HUES64 (cell line): Measurements from ENCODE around the gene RAD23A.
A peak's percentile ranks its signal among the peaks of the same experiment; 100 is the strongest.
"Not testable (repeated sequence)": the region's sequence is repeated elsewhere in the genome, so short reads cannot be mapped to it uniquely, and the experiment has no call there.

Experiments
- H3K27ac ChIP-seq: 2 replicates; pipeline ENCODE4 v1.7.0; 2013; ENCODE audit warnings: low read depth, low read length, inconsistent platforms
- H3K27me3 ChIP-seq: 2 replicates; pipeline ENCODE4 v1.6.1; 2013; ENCODE audit warnings: mild to moderate bottlenecking, low read length; ENCODE audit not compliant: insufficient read depth
- H3K36me3 ChIP-seq: 2 replicates; pipeline ENCODE4 v1.6.1; 2013; ENCODE audit warnings: mild to moderate bottlenecking, low read length; ENCODE audit not compliant: insufficient read depth
- H3K4me1 ChIP-seq: 2 replicates; pipeline ENCODE4 v1.6.1; 2013; ENCODE audit warnings: mild to moderate bottlenecking, low read length, moderate library complexity; ENCODE audit not compliant: insufficient read depth
- H3K4me3 ChIP-seq: 2 replicates; pipeline ENCODE4 v1.5.1; 2013; ENCODE audit warnings: mild to moderate bottlenecking, low read length, moderate library complexity
- H3K9ac ChIP-seq: 2 replicates; pipeline ENCODE4 v1.6.1; 2013; ENCODE audit warnings: mild to moderate bottlenecking, low read depth, low read length
- H3K9me3 ChIP-seq: 2 replicates; pipeline ENCODE4 v1.6.1; 2013; ENCODE audit warnings: low read depth, low read length; ENCODE audit not compliant: insufficient read depth
- WGBS: fragments of 150-250, 120-280 bp; methylation state at CpG from one replicate; pipeline ENCODE4 v1.1.7; 2013; ENCODE audit warnings: missing lambda C conversion rate; 5-methylcytosine and 5-hydroxymethylcytosine counted together

The RAD23A gene

DNA sequence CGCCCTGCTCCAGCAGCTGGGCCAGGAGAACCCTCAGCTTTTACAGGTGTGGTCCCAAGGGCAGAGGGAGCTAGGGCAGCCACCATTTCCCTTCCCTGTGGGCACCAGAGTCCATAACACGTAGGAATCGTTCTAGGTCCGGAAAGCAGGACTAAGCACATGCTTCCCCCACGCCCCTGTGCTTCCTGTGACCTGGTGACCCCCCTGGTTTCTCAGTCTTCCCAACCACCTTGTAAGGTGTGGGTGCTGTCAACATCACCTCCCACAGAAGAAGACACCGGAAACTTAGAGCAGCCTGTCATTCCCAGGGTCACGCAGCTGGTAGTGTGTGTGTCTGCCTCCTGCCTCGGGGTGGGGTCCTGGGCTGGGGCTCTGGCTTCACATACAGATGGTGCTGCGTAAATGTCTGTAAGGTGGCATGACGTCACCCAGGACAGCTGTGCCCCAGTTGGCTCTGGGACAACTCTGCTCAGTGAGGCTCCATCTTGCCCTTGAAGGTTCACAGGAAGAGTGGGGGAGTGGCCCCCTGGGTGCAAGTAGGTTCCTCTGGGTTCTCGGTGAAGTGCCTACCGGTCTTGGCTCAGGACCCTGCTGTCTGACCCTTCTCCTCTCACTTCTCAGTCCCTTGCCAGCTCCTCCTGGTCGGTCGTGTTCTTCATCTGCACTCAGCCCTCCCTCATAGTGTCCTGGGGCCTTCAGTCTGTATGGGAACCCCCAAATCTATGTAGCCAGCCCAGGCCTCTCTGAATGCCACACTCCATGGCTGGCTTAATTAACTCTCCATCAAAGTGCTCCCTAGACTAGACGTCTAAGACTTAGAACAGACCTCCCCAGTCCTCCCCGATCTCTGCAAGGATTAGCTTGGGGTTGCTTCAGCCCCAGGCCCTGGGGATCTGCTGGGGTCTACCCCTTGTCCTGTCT, 4.0 kb downstream of the RAD23A start:
- Histone ChIP-seq H3K9ac (no peak overlapping the region), H3K9me3 (no peaks in the 10 kb centered on the region), H3K27me3 (no peaks in the 10 kb centered on the region), H3K4me3 (no peak overlapping the region), H3K4me1 (peaks cover 8% of the 10 kb centered on the region; the same call in 1 of the 2 replicates), H3K27ac (no peak overlapping the region), H3K36me3 (peaks cover 77% of the 10 kb centered on the region)
- WGBS = 93% methylated on average over 16 of the region's 16 CpGs

DNA sequence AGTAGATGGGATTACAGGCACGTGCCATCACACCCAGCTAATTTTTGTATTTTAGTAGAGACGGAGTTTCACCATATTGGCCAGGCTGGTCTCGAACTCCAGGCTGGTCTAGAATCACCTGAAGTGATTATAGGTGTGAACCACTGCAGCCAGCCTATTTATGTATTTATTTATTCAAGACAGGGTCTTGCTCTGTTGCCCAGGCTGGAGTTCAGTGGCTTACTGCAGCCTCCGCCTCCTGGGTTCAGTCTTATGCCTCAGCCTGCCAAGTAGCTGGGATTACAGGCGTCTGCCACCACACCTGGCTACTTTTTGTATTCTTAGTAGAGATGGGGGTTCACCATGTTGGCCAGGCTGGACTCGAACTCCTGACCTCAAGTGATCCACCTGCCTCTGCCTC, 6.4 kb downstream of the RAD23A start:
- H3K9me3 ChIP-seq, H3K27me3 ChIP-seq, H3K4me3 ChIP-seq, H3K27ac ChIP-seq, H3K9ac ChIP-seq: not testable (repeated sequence)
- 94% methylated on average over 6 of the region's 6 CpGs for WGBS
- peaks cover 79% of the 10 kb centered on the region for H3K36me3 ChIP-seq
- peaks cover 13% of the 10 kb centered on the region; the same call in 1 of the 2 replicates for H3K4me1 ChIP-seq

DNA sequence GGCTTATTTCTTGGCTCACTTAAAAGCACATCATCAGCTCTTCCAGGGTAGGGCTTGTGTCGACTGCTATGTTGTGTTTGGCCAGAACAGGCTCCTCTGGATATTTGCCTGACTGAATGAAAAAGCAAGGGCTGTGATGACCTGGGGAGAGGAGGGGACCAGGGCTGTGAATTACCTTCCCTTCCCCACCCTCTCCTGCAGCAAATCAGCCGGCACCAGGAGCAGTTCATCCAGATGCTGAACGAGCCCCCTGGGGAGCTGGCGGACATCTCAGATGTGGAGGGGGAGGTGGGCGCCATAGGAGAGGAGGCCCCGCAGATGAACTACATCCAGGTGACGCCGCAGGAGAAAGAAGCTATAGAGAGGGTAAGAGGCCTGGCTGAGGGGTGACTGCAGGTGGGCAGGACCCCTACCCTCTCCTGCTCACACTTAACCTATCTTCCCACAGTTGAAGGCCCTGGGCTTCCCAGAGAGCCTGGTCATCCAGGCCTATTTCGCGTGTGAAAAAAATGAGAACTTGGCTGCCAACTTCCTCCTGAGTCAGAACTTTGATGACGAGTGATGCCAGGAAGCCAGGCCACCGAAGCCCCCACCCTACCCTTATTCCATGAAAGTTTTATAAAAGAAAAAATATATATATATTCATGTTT, 7.0 kb downstream of the RAD23A start:
- Histone ChIP-seq H3K4me1 (peaks cover 8% of the 10 kb centered on the region; the same call in 1 of the 2 replicates), H3K4me3 (no peak overlapping the region), H3K9ac (no peak overlapping the region), H3K27ac (no peak overlapping the region), H3K36me3 (peaks cover 76% of the 10 kb centered on the region), H3K9me3 (no peaks in the 10 kb centered on the region), H3K27me3 (no peaks in the 10 kb centered on the region)
- WGBS = 86% methylated on average over 11 of the region's 12 CpGs

DNA sequence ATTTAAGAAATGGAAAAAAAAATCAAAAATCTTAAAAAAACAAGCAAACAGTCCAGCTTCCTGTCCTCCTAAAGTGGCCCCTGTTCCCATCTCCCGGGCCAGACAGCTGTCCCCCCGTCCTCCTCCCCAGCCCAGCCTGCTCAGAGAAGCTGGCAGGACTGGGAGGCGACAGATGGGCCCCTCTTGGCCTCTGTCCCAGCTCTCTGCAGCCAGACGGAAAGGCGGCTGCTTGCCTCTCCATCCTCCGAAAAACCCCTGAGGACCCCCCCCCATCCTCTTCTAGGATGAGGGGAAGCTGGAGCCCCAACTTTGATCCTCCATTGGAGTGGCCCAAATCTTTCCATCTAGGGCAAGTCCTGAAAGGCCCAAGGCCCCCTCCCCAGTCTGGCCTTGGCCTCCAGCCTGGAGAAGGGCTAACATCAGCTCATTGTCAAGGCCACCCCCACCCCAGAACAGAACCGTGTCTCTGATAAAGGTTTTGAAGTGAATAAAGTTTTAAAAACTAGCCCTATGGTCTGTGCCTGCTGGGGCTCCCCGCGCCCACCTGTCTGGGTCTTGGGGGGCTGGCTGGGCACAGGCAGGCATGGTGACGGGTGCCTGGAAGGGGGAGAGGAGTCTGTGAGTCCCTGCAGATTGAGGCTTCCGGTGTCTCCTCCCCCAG, 7.6 kb downstream of the RAD23A start:
- H3K4me1 ChIP-seq = peaks cover 8% of the 10 kb centered on the region; the same call in 1 of the 2 replicates
- H3K9ac ChIP-seq = no peak overlapping the region
- H3K4me3 ChIP-seq = no peak overlapping the region
- H3K9me3 ChIP-seq = no peaks in the 10 kb centered on the region
- 94% methylated on average over 11 of the region's 11 CpGs for WGBS
- no peak overlapping the region; the same call in 1 of the 2 replicates for H3K27ac ChIP-seq
- no peaks in the 10 kb centered on the region for H3K27me3 ChIP-seq
- H3K36me3 ChIP-seq = peaks cover 69% of the 10 kb centered on the region

DNA sequence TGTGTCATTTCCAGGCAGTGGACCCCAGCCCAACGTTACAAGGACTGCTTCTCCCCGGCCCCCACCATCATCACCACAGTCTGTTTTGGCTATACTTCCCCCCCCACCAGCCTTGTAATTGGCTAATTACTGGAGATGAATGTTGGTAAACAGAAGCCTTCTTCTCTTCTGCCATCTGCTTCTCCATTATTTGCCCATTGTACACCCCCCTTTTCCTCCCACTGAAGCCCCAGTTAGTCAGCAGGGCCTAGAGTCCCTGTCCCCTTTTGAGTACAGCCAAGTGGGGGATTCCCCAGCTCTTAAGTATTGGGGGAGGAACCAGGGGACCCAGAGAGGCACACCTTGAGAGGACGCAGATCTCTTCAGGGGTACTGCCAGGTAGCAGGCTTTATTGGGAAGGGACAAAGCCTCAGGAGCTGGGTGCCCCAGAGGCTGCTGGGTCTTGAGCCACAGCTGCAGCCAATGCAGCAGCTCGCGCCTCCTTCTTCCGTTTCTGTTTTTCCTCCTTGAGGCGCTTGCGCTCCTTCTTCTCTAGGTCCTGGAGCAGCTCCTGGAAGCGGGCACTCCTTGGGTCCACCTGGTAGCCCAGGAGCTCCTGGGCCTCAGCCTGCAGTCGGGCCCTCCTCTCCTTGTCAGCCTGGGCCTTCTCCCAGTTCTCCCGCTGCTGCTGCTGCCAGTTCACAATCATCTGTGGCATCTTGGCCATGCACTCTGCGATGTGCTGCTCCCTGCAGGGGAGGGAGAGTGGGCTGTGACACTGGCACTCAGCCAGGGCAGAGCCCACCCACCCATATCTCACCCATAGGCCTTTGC, 8.3 kb downstream of the RAD23A start:
- WGBS = 88% methylated on average over 12 of the region's 12 CpGs
- H3K9me3 ChIP-seq = no peaks in the 10 kb centered on the region
- no peak overlapping the region for H3K9ac ChIP-seq
- no peak overlapping the region; the same call in 1 of the 2 replicates for H3K27ac ChIP-seq
- no peak overlapping the region for H3K4me3 ChIP-seq
- peaks cover 62% of the 10 kb centered on the region for H3K36me3 ChIP-seq
- H3K27me3 ChIP-seq = no peaks in the 10 kb centered on the region
- peaks cover 8% of the 10 kb centered on the region; the same call in 1 of the 2 replicates for H3K4me1 ChIP-seq

DNA sequence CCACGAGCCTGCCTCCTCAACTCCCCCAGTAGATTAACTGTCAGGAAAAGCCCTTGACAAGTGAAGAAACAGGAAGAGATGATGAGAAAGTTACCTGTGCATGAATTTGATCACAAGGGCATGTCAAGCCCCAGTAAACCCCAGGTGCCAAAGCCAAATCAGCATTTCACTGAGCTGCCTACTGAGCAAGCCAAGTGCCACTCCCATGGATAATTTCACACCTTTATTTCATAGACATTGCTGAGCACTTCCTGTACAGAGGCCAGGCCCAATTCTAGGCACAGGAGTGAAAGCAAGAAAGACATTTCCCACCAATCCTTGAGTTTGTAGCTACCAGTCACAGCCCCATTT, 8.9 kb downstream of the RAD23A start:
- H3K9me3 ChIP-seq = no peaks in the 10 kb centered on the region
- H3K27me3 ChIP-seq = no peaks in the 10 kb centered on the region
- no peak overlapping the region for H3K4me3 ChIP-seq
- peaks cover 8% of the 10 kb centered on the region; the same call in 1 of the 2 replicates for H3K4me1 ChIP-seq
- WGBS = no CpG with 5 or more reads among the region's 1 CpG
- H3K27ac ChIP-seq = no peak overlapping the region
- peaks cover 56% of the 10 kb centered on the region for H3K36me3 ChIP-seq
- no peak overlapping the region for H3K9ac ChIP-seq

DNA sequence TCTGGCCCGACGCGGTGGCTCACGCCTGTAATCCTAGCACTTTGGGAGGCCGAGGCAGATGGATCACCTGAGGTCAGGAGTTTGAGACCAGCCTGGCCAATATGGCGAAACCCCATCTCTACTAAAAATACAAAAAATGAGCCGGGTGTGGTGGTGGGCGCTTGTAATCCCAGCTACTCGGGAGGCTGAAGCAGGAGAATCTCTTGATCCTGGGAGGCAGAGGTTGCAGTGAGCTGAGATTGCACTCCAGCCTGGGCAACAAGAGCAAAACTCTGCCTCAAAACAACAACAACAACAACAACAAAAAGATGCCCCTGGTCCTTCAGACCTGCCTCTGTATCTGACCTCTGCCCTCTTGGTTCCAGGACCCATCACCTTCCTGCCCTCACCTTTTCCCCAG, 9.9 kb downstream of the RAD23A start:
- not testable (repeated sequence) for H3K27me3 ChIP-seq, H3K9me3 ChIP-seq, H3K4me1 ChIP-seq, H3K27ac ChIP-seq
- WGBS = 94% methylated on average over 9 of the region's 9 CpGs
- Histone ChIP-seq H3K4me3 (peak overlapping the region; percentile 95), H3K9ac (peak overlapping the region; percentile 99; the same call in 1 of the 2 replicates), H3K36me3 (peaks cover 47% of the 10 kb centered on the region)

DNA sequence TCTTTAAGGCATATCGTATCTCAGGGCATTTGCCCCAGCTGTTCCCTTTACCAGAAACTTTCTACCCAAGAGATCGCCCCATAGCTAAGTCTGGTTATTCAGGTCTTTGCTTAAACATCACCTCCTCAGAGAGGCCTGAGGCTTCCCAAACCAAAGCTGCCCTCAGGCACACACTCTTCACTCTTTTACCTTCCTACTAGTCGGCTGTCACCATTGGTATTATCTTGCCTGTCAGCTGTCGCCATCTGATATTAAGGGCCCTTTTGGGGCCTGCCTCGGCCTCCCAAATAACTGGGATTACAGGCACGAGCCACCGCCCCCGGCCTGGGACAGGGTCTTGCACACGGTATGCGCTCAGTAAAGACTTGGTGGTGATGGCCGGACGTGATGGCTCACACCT, 10.3 kb downstream of the RAD23A start:
- H3K4me1 ChIP-seq = peaks cover 8% of the 10 kb centered on the region; the same call in 1 of the 2 replicates
- peak overlapping the region; percentile 95 for H3K4me3 ChIP-seq
- H3K27ac ChIP-seq = no peak overlapping the region; the same call in 1 of the 2 replicates
- peak overlapping the region; percentile 99 for H3K9ac ChIP-seq
- H3K9me3 ChIP-seq = no peaks in the 10 kb centered on the region
- H3K27me3 ChIP-seq = no peaks in the 10 kb centered on the region
- 71% methylated on average over 12 of the region's 12 CpGs for WGBS
- H3K36me3 ChIP-seq = peaks cover 43% of the 10 kb centered on the region

DNA sequence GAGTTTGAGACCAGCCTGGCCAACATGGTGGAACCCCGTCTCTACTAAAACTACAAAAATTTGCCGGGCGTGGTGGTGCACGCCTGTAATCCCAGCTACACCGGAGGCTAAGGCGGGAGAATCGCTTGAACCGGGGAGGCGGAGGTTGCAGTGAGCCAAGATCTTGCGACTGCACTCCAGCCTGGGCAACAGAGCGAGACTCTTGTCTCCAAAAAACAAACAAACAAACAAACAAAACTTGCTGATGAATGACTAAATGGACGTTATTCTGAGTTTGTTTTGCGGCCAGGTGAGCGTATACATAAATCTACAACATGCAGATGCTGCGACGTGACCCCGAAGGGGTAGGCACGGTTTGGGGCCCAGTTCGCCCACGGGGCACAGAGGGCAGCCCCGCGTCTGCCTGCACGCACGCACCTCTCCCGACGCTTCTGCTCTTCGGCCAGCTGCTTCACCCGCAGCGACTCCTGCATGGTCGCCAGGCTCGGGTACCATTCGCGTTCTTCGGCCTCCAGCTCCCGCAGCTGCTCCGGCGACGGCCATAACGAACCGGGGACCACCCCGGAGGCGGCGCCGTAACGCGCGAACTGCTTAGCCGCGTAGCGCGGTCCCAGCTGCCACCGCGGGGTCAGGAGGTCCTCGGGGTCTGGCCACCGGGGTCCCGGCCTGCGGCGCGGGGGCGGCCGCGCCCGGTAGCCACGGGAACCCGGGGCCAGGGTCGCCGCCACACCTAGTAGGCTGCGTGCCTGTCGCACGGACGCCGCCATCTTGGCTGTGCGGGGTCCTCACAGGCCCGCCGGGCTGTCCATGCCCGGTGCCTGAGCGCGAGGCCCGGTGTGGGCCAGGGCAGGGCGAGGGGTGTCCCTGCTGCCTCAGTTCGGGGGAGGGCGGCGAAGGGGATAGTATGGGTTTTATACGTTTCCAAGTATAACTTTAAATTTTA, 11.1 kb downstream of the RAD23A start, which contains the start of gene GADD45GIP1:
GADD45GIP1 (minus strand) TSS at position 778 of the 943 bp plus-strand sequence; CDS start at position 767, 11 bp downstream.
- peaks cover 36% of the 10 kb centered on the region for H3K36me3 ChIP-seq
- 4% methylated on average over 80 of the region's 84 CpGs for WGBS
- peak within 1 kb of the TSS; percentile 95 for H3K4me3 ChIP-seq
- peak within 1 kb of the TSS; percentile 94 for H3K27ac ChIP-seq
- no peaks in the 10 kb centered on the region for H3K27me3 ChIP-seq
- H3K4me1 ChIP-seq = peaks cover 8% of the 10 kb centered on the region; the same call in 1 of the 2 replicates
- H3K9me3 ChIP-seq = no peaks in the 10 kb centered on the region
- peak within 1 kb of the TSS; percentile 99 for H3K9ac ChIP-seq
